HG02798 (cell line): ENCODE data around the gene KRTAP5-10.
"Not testable (repeated sequence)": the region's sequence is repeated elsewhere in the genome, so short reads cannot be mapped to it uniquely, and the experiment has no call there.

ENCODE experiments used
- ATAC-seq: cut with Tn5 transposase; IDR thresholded peaks from one replicate; pipeline ENCODE4 v1.9.1; 2021; ENCODE audit warnings: mild to moderate bottlenecking; ENCODE audit not compliant: unreplicated experiment, poor library complexity

KRTAP5-10 gene

GRCh38 chr11:71604798-71605488 lies 39.6 kb downstream of the KRTAP5-10 start:
- not testable (repeated sequence) for ATAC-seq

- ATAC-seq, result not testable (repeated sequence)
Measured at GRCh38 chr11:71606853-71607519, 41.6 kb downstream of the KRTAP5-10 start.

GRCh38 chr11:71607520-71608216 lies 42.3 kb downstream of the KRTAP5-10 start:
- not testable (repeated sequence) for ATAC-seq

- not testable (repeated sequence) for ATAC-seq
Measured at GRCh38 chr11:71608272-71608671, 42.9 kb downstream of the KRTAP5-10 start.

GRCh38 chr11:71611218-71611910 lies 46.0 kb downstream of the KRTAP5-10 start:
- ATAC-seq, result not testable (repeated sequence)

- ATAC-seq, result not testable (repeated sequence)
Measured at GRCh38 chr11:71613931-71614330, 48.6 kb downstream of the KRTAP5-10 start.

- ATAC-seq, result not testable (repeated sequence)
Measured at GRCh38 chr11:71614366-71614917, 49.1 kb downstream of the KRTAP5-10 start.

- ATAC-seq, result not testable (repeated sequence)
Measured at GRCh38 chr11:71615003-71615402, 49.6 kb downstream of the KRTAP5-10 start.
